Ishikawa (cell line): ENCODE data around the gene OTULINL.

ENCODE experiments used
- CEBPB ChIP-seq: IDR thresholded peaks from 2 replicates; pipeline ENCODE4 v1.6.1; 2012
- CREB1 ChIP-seq: IDR thresholded peaks from 2 replicates; pipeline ENCODE4 v1.6.1; 2012; ENCODE audit warnings: low read depth
- EGR1 ChIP-seq: IDR thresholded peaks from 2 replicates; pipeline ENCODE4 v1.6.1; 2012
- EP300 ChIP-seq: IDR thresholded peaks from 2 replicates; pipeline ENCODE4 v1.6.1; 2012; ENCODE audit warnings: borderline replicate concordance
- NFIC ChIP-seq: IDR thresholded peaks from 2 replicates; pipeline ENCODE4 v1.6.1; 2012
- RAD21 ChIP-seq: IDR thresholded peaks from 2 replicates; pipeline ENCODE4 v1.6.1; 2012; ENCODE audit warnings: low read depth
- TAF1 ChIP-seq: IDR thresholded peaks from 2 replicates; pipeline ENCODE4 v1.6.1; 2012; ENCODE audit warnings: low read depth, mild to moderate bottlenecking
- TCF12 ChIP-seq: IDR thresholded peaks from 2 replicates; pipeline ENCODE4 v1.6.1; 2012; ENCODE audit warnings: low read depth
- TEAD4 ChIP-seq: IDR thresholded peaks from 2 replicates; pipeline ENCODE4 v1.6.1; 2012
- USF1 ChIP-seq: IDR thresholded peaks from 2 replicates; pipeline ENCODE4 v1.6.1; 2012
- YY1 ChIP-seq: IDR thresholded peaks from 2 replicates; pipeline ENCODE4 v1.6.1; 2012; ENCODE audit warnings: low read depth
- ZBTB7A ChIP-seq: IDR thresholded peaks from 2 replicates; pipeline ENCODE4 v1.6.1; 2012; ENCODE audit warnings: low read depth
- TF ChIP-seq, protein P1 (sequence below): IDR thresholded peaks from 2 replicates; pipeline ENCODE4 v1.6.1; 2012; ENCODE audit warnings: low read depth, mild to moderate bottlenecking
- TF ChIP-seq, protein P2 (sequence below): IDR thresholded peaks from 2 replicates; pipeline ENCODE4 v1.6.1; 2012

DNA sequence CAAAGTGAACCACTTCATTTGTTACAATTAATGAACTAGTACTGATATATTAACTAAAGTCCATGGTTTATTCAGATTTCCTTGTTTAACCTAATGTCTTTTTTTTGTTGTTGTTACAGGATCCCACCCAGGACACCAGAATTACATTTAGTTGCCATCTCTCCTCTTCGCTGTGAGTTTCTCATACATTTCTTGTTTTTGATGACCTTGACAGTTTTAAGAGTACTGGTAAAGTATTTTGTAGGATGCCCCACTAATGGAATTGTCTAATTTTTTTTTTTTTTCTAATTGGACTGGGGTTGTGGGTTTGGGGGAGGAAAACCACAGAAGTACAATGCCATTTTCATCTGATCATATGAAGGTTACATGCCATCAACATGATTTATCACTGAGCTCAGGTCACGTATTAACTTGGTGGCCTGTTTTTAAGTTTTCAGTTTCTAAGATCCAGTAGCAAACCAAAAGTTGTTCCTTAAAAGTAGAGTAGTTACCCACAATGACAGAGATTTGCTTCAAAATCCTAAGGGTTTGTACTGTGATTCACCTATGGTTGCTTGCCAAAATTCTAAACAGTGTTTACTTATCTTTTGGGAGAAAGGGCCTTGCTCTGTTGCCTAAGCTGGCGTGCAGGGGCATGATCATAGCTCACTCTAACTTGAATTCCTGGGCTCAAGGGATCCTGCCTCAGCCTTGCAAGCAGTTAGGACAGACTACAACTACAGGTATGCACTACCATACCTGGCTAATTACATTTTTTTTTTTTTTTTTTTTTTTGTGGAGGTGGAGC, 78.4 kb downstream of the OTULINL start:
- TF ChIP-seq TEAD4 (no peak), CEBPB (no peak), EP300 (no peak), TAF1 (no peak), NFIC (no peak), ZBTB7A (no peak), RAD21 (no peak), TCF12 (no peak), YY1 (no peak), CREB1 (no peak), EGR1 (no peak), USF1 (no peak)
- TF ChIP-seq, protein P1, sequence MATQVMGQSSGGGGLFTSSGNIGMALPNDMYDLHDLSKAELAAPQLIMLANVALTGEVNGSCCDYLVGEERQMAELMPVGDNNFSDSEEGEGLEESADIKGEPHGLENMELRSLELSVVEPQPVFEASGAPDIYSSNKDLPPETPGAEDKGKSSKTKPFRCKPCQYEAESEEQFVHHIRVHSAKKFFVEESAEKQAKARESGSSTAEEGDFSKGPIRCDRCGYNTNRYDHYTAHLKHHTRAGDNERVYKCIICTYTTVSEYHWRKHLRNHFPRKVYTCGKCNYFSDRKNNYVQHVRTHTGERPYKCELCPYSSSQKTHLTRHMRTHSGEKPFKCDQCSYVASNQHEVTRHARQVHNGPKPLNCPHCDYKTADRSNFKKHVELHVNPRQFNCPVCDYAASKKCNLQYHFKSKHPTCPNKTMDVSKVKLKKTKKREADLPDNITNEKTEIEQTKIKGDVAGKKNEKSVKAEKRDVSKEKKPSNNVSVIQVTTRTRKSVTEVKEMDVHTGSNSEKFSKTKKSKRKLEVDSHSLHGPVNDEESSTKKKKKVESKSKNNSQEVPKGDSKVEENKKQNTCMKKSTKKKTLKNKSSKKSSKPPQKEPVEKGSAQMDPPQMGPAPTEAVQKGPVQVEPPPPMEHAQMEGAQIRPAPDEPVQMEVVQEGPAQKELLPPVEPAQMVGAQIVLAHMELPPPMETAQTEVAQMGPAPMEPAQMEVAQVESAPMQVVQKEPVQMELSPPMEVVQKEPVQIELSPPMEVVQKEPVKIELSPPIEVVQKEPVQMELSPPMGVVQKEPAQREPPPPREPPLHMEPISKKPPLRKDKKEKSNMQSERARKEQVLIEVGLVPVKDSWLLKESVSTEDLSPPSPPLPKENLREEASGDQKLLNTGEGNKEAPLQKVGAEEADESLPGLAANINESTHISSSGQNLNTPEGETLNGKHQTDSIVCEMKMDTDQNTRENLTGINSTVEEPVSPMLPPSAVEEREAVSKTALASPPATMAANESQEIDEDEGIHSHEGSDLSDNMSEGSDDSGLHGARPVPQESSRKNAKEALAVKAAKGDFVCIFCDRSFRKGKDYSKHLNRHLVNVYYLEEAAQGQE, result no peak
- TF ChIP-seq, protein P2, sequence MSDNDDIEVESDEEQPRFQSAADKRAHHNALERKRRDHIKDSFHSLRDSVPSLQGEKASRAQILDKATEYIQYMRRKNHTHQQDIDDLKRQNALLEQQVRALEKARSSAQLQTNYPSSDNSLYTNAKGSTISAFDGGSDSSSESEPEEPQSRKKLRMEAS, result no peak
